Stimulated activated CD8-positive, alpha-beta memory T cell treated with anti-CD3 and anti-CD28 coated beads, Interleukin-2, amount 100 ng/mL, for 1 hour (primary cell): ENCODE results near the gene TBX1.
"Not testable (repeated sequence)": the region's sequence is repeated elsewhere in the genome, so short reads cannot be mapped to it uniquely, and the experiment has no call there.

Experiments used
- DNase-seq, 2 donors: peaks; one replicate each; pipeline ENCODE4 v3.0.0-alpha.2; 2020; ENCODE audit warnings: low read depth in 2 of 2

The TBX1 gene

GRCh38 chr22:19765477-19766239 lies 5.1 kb downstream of the TBX1 start:
- DNase-seq = no peak

- no peak for DNase-seq
Measured at GRCh38 chr22:19766240-19766510, 5.6 kb downstream of the TBX1 start.

- DNase-seq = peak in 1 of 2 donors; percentile 26
Measured at GRCh38 chr22:19766511-19767426, 6.2 kb downstream of the TBX1 start.

GRCh38 chr22:19767427-19768341 lies 7.1 kb downstream of the TBX1 start:
- DNase-seq = no peak

- DNase-seq = no peak
Measured at GRCh38 chr22:19769393-19769715, 8.8 kb downstream of the TBX1 start.

- DNase-seq = no peak
Measured at GRCh38 chr22:19770349-19771220, 10.0 kb downstream of the TBX1 start.

- no peak for DNase-seq
Measured at GRCh38 chr22:19772422-19772672, 11.8 kb downstream of the TBX1 start.

- DNase-seq = no peak
Measured at GRCh38 chr22:19772673-19773469, 12.3 kb downstream of the TBX1 start.

- no peak for DNase-seq
Measured at GRCh38 chr22:19773470-19774040, 13.0 kb downstream of the TBX1 start.

- no peak for DNase-seq
Measured at GRCh38 chr22:19774628-19775027, 14.1 kb downstream of the TBX1 start.

- no peak for DNase-seq
Measured at GRCh38 chr22:19775496-19776325, 15.1 kb downstream of the TBX1 start.

- no peak for DNase-seq
Measured at GRCh38 chr22:19776433-19777031, 16.0 kb downstream of the TBX1 start.

- not testable (repeated sequence) for DNase-seq
Measured at GRCh38 chr22:19777192-19777591, 16.6 kb downstream of the TBX1 start.

GRCh38 chr22:19779011-19779421 lies 18.4 kb downstream of the TBX1 start:
- no peak for DNase-seq

GRCh38 chr22:19779685-19780268 lies 19.2 kb downstream of the TBX1 start:
- no peak for DNase-seq

- DNase-seq = no peak
Measured at GRCh38 chr22:19782533-19782932, 22.0 kb downstream of the TBX1 start.

- DNase-seq = no peak
Measured at GRCh38 chr22:19783586-19784383, 23.2 kb downstream of the TBX1 start.
